HepG2 (cell line): ENCODE data around the gene ZBTB43. TPM values are rescaled to one million over a fixed set of nuclear protein-coding genes. Genes with fewer than 3 reads are reported as not detected.

ENCODE experiments used
- MEF2D ChIP-seq: sonication (generic); formaldehyde crosslinking; IDR thresholded peaks from 2 replicates; pipeline ENCODE4 v1.5.1; 2020; ENCODE audit warnings: mild to moderate bottlenecking, missing genetic modification reagents
- NFE2 ChIP-seq: sonication (generic); formaldehyde crosslinking; IDR thresholded peaks from 2 replicates; pipeline ENCODE4 v1.4.0; 2020; ENCODE audit warnings: missing genetic modification reagents
- NR2F6 ChIP-seq, 2 experiments: IDR thresholded peaks; 2 replicates each; pipeline ENCODE4 v1.6.1; 2016; ENCODE audit warnings: antibody characterized with exemption in 1 of 2, mild to moderate bottlenecking in 1 of 2
- RFXANK ChIP-seq: IDR thresholded peaks from 2 replicates; pipeline ENCODE4 v1.6.1; 2016
- SMAD3 ChIP-seq: sonication (generic); formaldehyde crosslinking; IDR thresholded peaks from 2 replicates; pipeline ENCODE4 v1.4.0; 2020; ENCODE audit warnings: missing genetic modification reagents
- TBX2 ChIP-seq: sonication (generic); formaldehyde crosslinking; IDR thresholded peaks from 2 replicates; pipeline ENCODE4 v1.5.0; 2020; ENCODE audit warnings: missing genetic modification reagents, mild to moderate bottlenecking, borderline replicate concordance
- ZFP37 ChIP-seq: sonication (generic); formaldehyde crosslinking; IDR thresholded peaks from 2 replicates; pipeline ENCODE4 v1.4.0; 2020; ENCODE audit warnings: missing genetic modification reagents, borderline replicate concordance
- ZNF343 ChIP-seq: sonication (generic); formaldehyde crosslinking; IDR thresholded peaks from 2 replicates; pipeline ENCODE4 v1.4.0; 2020; ENCODE audit warnings: mild to moderate bottlenecking, missing genetic modification reagents
- ZNF460 ChIP-seq: sonication (generic); formaldehyde crosslinking; IDR thresholded peaks from 2 replicates; pipeline ENCODE4 v1.5.1; 2020; ENCODE audit warnings: missing genetic modification reagents, mild to moderate bottlenecking, borderline replicate concordance
- ZNF703 ChIP-seq: sonication (generic); formaldehyde crosslinking; IDR thresholded peaks from 2 replicates; pipeline ENCODE4 v1.5.1; 2020; ENCODE audit warnings: missing genetic modification reagents, mild to moderate bottlenecking, moderate library complexity, borderline replicate concordance
- polyA plus RNA-seq, 8 experiments: library from polyadenylated mRNA; depleted of rRNA in 3 of 8; stranded (reverse) in 7 of 8; unstranded in 1 of 8; fragments of >200 nt; fragmentation: Illumina TruSeq in 4 of 8; extraction: Trizol in 4 of 8; gene quantifications; 2 replicates each; pipeline versions ENCODE4 v1.2.1 to v1.2.3, GENCODE V29; 2011 to 2016; ENCODE audit warnings: low read depth in 4 of 8, missing spikeins in 1 of 8, mixed read lengths in 1 of 8; ENCODE audit not compliant: insufficient read depth in 1 of 8
- total RNA-seq, 5 experiments: library from RNA; depleted of rRNA; stranded (reverse); fragments of >200 nt; fragmentation: Illumina TruSeq; extraction: Trizol; gene quantifications; 2 replicates each; pipeline ENCODE4 v1.2.3, GENCODE V29; 2016; ENCODE audit warnings: low read depth in 1 of 5
- TF ChIP-seq, protein P1 (sequence below): IDR thresholded peaks from 2 replicates; pipeline ENCODE4 v1.6.1; 2016; ENCODE audit warnings: low read depth, missing genetic modification reagents, missing compliant biosample characterization
- TF ChIP-seq, protein P2 (sequence below): sonication (generic); formaldehyde crosslinking; IDR thresholded peaks from 2 replicates; pipeline ENCODE4 v1.5.0; 2020; ENCODE audit warnings: missing genetic modification reagents
- TF ChIP-seq, protein P3 (sequence below): sonication (generic); formaldehyde crosslinking; IDR thresholded peaks from 2 replicates; pipeline ENCODE4 v1.4.0; 2020; ENCODE audit warnings: missing genetic modification reagents
- TF ChIP-seq, protein P4 (sequence below): sonication (generic); formaldehyde crosslinking; IDR thresholded peaks from 2 replicates; pipeline ENCODE4 v1.9.0; 2022; ENCODE audit warnings: low read depth, missing genetic modification reagents

The ZBTB43 gene
- total and polyA plus RNA-seq, 2 of the 13 experiments (the other 11 are each of a cell fraction or from before 2014, with no cell fraction given) = 7.1 to 31.4 TPM

DNA sequence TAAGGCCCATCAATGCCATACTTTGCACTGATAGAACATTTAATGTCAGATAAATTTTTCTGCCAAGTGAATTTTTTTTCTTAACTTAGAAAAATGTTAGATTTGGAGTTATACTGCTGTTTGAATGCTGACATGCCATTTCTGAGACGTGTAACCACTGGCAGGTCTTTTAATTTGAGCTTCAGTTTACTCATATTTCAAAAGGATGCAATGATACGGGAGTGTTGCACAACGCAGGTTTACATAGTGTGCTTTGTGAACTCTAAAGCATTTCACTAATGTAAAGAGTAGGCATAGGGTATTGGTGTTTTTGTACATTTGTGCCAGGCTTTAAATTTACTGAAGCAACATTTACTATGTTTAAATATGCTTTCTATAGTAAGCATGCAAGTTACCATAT, 4.2 kb downstream of the ZBTB43 start (continued):
- TF ChIP-seq, protein P1, sequence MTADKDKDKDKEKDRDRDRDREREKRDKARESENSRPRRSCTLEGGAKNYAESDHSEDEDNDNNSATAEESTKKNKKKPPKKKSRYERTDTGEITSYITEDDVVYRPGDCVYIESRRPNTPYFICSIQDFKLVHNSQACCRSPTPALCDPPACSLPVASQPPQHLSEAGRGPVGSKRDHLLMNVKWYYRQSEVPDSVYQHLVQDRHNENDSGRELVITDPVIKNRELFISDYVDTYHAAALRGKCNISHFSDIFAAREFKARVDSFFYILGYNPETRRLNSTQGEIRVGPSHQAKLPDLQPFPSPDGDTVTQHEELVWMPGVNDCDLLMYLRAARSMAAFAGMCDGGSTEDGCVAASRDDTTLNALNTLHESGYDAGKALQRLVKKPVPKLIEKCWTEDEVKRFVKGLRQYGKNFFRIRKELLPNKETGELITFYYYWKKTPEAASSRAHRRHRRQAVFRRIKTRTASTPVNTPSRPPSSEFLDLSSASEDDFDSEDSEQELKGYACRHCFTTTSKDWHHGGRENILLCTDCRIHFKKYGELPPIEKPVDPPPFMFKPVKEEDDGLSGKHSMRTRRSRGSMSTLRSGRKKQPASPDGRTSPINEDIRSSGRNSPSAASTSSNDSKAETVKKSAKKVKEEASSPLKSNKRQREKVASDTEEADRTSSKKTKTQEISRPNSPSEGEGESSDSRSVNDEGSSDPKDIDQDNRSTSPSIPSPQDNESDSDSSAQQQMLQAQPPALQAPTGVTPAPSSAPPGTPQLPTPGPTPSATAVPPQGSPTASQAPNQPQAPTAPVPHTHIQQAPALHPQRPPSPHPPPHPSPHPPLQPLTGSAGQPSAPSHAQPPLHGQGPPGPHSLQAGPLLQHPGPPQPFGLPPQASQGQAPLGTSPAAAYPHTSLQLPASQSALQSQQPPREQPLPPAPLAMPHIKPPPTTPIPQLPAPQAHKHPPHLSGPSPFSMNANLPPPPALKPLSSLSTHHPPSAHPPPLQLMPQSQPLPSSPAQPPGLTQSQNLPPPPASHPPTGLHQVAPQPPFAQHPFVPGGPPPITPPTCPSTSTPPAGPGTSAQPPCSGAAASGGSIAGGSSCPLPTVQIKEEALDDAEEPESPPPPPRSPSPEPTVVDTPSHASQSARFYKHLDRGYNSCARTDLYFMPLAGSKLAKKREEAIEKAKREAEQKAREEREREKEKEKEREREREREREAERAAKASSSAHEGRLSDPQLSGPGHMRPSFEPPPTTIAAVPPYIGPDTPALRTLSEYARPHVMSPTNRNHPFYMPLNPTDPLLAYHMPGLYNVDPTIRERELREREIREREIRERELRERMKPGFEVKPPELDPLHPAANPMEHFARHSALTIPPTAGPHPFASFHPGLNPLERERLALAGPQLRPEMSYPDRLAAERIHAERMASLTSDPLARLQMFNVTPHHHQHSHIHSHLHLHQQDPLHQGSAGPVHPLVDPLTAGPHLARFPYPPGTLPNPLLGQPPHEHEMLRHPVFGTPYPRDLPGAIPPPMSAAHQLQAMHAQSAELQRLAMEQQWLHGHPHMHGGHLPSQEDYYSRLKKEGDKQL = 0 out of 2 replicates have a peak, but pooled peaks have one; percentile 54
- TF ChIP-seq, protein P2, sequence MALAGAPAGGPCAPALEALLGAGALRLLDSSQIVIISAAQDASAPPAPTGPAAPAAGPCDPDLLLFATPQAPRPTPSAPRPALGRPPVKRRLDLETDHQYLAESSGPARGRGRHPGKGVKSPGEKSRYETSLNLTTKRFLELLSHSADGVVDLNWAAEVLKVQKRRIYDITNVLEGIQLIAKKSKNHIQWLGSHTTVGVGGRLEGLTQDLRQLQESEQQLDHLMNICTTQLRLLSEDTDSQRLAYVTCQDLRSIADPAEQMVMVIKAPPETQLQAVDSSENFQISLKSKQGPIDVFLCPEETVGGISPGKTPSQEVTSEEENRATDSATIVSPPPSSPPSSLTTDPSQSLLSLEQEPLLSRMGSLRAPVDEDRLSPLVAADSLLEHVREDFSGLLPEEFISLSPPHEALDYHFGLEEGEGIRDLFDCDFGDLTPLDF = no peak
- TF ChIP-seq NR2F6 (IDR thresholded peaks at IDR 0.05) (no peak; the same call in 1 of the 2 replicates), NR2F6 (CRISPR knock-in tag; IDR thresholded peaks at IDR 0.05) (peak; percentile 52; the same call in 1 of the 2 replicates), NFE2 (CRISPR knock-in tag) (no peak), TBX2 (CRISPR knock-in tag) (no peak), MEF2D (CRISPR knock-in tag) (no peak), ZNF343 (no peak), ZNF460 (CRISPR knock-in tag) (no peak), SMAD3 (peak; percentile 65), RFXANK (no peak), ZNF703 (CRISPR knock-in tag) (no peak), ZFP37 (CRISPR knock-in tag) (no peak)
- TF ChIP-seq, protein P3, sequence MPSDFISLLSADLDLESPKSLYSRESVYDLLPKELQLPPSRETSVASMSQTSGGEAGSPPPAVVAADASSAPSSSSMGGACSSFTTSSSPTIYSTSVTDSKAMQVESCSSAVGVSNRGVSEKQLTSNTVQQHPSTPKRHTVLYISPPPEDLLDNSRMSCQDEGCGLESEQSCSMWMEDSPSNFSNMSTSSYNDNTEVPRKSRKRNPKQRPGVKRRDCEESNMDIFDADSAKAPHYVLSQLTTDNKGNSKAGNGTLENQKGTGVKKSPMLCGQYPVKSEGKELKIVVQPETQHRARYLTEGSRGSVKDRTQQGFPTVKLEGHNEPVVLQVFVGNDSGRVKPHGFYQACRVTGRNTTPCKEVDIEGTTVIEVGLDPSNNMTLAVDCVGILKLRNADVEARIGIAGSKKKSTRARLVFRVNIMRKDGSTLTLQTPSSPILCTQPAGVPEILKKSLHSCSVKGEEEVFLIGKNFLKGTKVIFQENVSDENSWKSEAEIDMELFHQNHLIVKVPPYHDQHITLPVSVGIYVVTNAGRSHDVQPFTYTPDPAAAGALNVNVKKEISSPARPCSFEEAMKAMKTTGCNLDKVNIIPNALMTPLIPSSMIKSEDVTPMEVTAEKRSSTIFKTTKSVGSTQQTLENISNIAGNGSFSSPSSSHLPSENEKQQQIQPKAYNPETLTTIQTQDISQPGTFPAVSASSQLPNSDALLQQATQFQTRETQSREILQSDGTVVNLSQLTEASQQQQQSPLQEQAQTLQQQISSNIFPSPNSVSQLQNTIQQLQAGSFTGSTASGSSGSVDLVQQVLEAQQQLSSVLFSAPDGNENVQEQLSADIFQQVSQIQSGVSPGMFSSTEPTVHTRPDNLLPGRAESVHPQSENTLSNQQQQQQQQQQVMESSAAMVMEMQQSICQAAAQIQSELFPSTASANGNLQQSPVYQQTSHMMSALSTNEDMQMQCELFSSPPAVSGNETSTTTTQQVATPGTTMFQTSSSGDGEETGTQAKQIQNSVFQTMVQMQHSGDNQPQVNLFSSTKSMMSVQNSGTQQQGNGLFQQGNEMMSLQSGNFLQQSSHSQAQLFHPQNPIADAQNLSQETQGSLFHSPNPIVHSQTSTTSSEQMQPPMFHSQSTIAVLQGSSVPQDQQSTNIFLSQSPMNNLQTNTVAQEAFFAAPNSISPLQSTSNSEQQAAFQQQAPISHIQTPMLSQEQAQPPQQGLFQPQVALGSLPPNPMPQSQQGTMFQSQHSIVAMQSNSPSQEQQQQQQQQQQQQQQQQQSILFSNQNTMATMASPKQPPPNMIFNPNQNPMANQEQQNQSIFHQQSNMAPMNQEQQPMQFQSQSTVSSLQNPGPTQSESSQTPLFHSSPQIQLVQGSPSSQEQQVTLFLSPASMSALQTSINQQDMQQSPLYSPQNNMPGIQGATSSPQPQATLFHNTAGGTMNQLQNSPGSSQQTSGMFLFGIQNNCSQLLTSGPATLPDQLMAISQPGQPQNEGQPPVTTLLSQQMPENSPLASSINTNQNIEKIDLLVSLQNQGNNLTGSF (CRISPR knock-in tag) = no peak
- TF ChIP-seq, protein P4, sequence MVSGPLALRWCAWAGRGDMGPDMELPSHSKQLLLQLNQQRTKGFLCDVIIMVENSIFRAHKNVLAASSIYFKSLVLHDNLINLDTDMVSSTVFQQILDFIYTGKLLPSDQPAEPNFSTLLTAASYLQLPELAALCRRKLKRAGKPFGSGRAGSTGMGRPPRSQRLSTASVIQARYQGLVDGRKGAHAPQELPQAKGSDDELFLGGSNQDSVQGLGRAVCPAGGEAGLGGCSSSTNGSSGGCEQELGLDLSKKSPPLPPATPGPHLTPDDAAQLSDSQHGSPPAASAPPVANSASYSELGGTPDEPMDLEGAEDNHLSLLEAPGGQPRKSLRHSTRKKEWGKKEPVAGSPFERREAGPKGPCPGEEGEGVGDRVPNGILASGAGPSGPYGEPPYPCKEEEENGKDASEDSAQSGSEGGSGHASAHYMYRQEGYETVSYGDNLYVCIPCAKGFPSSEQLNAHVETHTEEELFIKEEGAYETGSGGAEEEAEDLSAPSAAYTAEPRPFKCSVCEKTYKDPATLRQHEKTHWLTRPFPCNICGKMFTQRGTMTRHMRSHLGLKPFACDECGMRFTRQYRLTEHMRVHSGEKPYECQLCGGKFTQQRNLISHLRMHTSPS (CRISPR knock-in tag) = no peak
